Subcutaneous preadipocyte (primary cell): ENCODE results near the gene BRD8. TPM values are rescaled to one million over a fixed set of nuclear protein-coding genes. Genes with fewer than 3 reads are reported as not detected.
A peak's percentile ranks its signal among the peaks of the same experiment; 100 is the strongest.

Experiments used
- small RNA-seq: library from RNA; depleted of rRNA; stranded (forward); fragments of <200 nt; gene quantifications from one replicate; pipeline ENCODE3, GENCODE V24; 2012
- total RNA-seq: library from RNA; depleted of rRNA; stranded (reverse); fragments of >200 nt; gene quantifications from 2 replicates; pipeline ENCODE4 v1.2.3, GENCODE V29; 2012

The BRD8 gene
- 39.7 and 45.7 TPM in 2 replicates for total RNA-seq

GRCh38 chr5:138178516-138179276, at the start of gene BRD8, which contains the start of gene KIF20A:
Gene BRD8, minus strand, starts transcription at chr5:138178630. Its CDS starts 16 bp downstream, at chr5:138178614.
Gene KIF20A, plus strand, starts transcription at chr5:138179112. Its CDS starts 569 bp downstream, at chr5:138179681.

GRCh38 chr5:138213161-138214029, 35.0 kb upstream of the BRD8 start, which contains the start of gene CDC23:
Gene CDC23, minus strand, starts transcription at chr5:138213323. Its CDS starts 11 bp downstream, at chr5:138213312.

GRCh38 chr5:138138949-138139780, 39.3 kb downstream of the BRD8 start, which contains the start of gene NME5:
Gene NME5, minus strand, starts transcription at chr5:138139428. Its CDS starts 648 bp downstream, at chr5:138138780.

Small RNAs within 50 kb of the gene (small RNA-seq; reads per million reads assigned to genes)
- gene RNU6-460P = not detected
- 0.33 reads per million, percentile 12 among the genes with 10 or more reads in this experiment for gene RNU6-888P

Other genes starting within 250 kb of the BRD8 start
- 15.8 and 20.1 TPM in 2 replicates for gene FAM13B, start 145.6 kb downstream of the BRD8 start, total RNA-seq
- gene WNT8A, start 94.6 kb downstream of the BRD8 start, total RNA-seq = not detected in 2 replicates
- 1.2 and 3.3 TPM in 2 replicates for gene NME5, start 39.2 kb downstream of the BRD8 start, total RNA-seq
- gene KIF20A, start 482 bp upstream of the BRD8 start, total RNA-seq = 57.1 and 63.9 TPM in 2 replicates
- 21.7 and 28.3 TPM in 2 replicates for gene CDC23, start 34.7 kb upstream of the BRD8 start, total RNA-seq
- gene GFRA3, start 96.0 kb upstream of the BRD8 start, total RNA-seq = under 0.01 TPM in 1 of 2 replicates, not detected in the other
- 6.2 and 11.9 TPM in 2 replicates for gene CDC25C, start 153.2 kb upstream of the BRD8 start, total RNA-seq
- 30.1 and 33.2 TPM in 2 replicates for gene FAM53C, start 159.6 kb upstream of the BRD8 start, total RNA-seq
- 36.0 and 49.7 TPM in 2 replicates for gene KDM3B, start 174.1 kb upstream of the BRD8 start, total RNA-seq